ENCODE results near the gene SYP.

DNA sequence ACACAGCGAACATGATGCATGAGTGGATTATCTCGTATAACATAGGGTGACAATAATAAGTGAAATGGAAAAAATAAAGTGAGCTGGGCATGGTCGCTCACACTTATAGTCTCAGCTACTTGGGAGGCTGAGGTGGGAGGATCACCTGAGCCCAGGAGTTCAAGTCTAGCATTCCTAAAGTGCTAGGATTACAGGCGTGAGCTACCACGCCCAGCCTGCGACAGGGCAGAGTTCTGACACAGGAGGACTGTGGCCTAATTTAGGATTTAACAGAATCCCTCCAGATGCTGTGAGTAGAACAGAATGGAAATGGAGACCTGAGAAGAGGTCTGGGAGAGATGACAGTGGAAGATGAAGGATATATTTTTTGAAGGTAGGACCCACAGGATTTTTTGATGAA is 10.4 kb downstream of the SYP start:
- no peak for TF ChIP-seq POLR2A (IDR thresholded peaks at IDR 0.05; ENCODE audit: low read depth, low read length)
- TF ChIP-seq POLR2AphosphoS5 (IDR thresholded peaks at IDR 0.05; ENCODE audit: low read depth, low read length), result no peak
- TF ChIP-seq TAF1 (IDR thresholded peaks at IDR 0.05; ENCODE audit: borderline replicate concordance, low read depth, low read length), result no peak
